Stimulated activated CD8-positive, alpha-beta memory T cell treated with anti-CD3 and anti-CD28 coated beads, Interleukin-4, amount 100 ng/mL, for 1 hour (primary cell): ENCODE results near the gene CAMKV.
"Not testable (repeated sequence)": the region's sequence is repeated elsewhere in the genome, so short reads cannot be mapped to it uniquely, and the experiment has no call there.

Source experiments
- DNase-seq, 2 donors: peaks; one replicate each; pipeline ENCODE4 v3.0.0-alpha.2; 2020; ENCODE audit warnings: low read depth in 2 of 2, low spot score in 1 of 2

CAMKV gene

GRCh38 chr3:49856181-49857005, 13.3 kb downstream of the CAMKV start, which contains the start of gene TRAIP:
Gene TRAIP (minus strand): TSS chr3:49856564. CDS start chr3:49856453, 111 bp downstream.
- DNase-seq = peak; percentile 84 to 89

GRCh38 chr3:49855662-49856061, 14.0 kb downstream of the CAMKV start:
- DNase-seq = no peak

DNA sequence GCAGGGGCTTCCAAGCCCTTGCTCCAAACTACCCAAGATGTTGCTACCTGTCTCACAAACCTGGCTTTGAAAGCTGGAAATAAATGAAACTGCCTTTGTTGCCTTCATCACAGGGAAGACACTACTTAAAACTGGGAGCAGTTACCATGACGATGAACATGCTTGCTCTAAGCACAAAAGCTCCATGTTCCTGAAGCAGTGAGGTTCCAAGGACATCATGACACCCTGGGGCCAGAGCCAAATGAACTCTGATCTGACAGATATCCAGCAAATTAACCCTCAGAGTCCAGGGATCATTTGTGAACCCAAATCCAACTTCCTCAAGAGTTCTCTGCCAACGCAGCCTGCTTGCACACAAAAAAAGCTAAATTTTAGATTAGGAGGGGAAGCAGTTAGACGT, 24.0 kb downstream of the CAMKV start:
- DNase-seq = no peak

DNA sequence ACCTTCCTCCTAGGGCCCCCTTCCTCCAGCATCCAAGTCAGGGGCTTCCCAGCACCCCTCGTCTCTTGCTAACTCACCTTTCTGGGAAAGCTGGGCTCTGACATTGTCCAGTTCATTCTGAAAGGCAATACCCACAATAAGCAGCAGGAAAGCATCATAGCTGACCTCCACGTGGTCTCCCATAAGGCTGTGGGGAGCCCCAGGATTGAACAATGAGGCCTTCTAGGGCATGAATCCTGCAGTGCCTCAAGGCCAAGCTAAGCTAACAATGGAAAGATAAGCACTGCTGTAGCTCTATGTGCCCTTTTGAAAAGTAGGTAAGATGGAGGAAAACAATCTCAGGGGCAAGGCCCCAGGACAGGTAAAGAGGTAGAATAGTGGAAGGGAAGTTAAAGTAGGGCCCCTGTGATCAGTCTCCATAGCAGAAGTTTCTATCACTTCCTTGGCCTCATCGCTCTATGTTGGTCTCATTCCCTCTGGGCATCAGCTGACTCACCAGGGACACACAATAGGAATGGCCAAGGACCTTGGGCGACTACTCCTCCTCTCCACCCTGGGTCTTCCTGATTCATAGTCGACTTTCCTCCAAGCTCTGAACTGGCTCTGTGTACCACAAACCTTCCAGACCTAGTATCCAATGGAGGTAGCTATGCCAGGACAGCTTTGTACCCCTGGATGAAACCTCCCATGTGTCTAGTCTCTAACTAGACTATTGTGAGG, 25.1 kb downstream of the CAMKV start:
- DNase-seq = no peak

GRCh38 chr3:49842843-49843517, 26.7 kb downstream of the CAMKV start:
- no peak for DNase-seq

DNA sequence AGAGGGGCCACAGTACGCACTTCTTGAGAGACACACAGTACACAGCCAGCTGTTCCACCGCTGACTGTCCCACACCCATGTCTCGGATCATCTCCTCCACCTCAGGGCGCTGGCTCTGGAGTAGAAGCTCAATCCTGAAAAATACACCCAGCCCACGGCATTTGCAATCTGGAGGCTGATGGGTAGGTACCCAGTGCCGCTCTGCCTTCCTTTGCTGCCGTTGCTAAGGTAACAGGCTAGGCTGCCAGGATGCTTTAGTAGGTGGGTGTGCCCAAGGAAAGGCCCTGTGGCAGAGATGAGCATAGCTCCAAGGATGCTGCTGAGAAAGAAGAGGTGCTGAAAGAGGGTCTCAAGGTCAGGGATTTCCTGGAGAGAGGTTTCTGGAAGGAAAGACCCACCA, 27.9 kb downstream of the CAMKV start:
- DNase-seq = no peak

DNA sequence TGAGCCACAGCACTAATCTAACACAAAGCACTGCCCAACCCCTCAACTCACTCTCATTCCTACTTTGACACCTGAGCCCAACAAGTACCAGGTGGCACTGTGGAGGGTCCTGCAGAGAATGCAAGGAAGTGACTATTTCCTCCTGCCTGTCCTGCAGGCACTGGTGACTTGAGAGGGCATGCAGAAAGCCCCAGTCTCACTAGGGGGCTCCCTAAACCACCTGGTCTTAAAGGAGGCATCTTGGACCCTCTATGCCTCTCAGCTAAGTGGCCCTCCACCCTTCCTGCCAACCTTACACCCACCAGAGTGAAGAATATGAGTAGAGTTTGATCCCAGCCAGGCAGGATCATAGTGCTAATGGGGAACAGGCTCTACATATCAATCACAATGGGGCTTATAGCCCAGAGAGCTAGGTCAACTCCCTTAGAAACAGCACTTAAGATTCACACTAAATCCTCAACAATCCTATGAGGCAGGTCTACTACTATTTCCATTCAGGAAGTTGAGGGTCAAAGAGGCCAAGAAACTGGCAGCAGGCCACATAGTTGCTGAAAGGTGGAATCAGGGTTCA, 28.5 kb downstream of the CAMKV start:
- DNase-seq = no peak

DNA sequence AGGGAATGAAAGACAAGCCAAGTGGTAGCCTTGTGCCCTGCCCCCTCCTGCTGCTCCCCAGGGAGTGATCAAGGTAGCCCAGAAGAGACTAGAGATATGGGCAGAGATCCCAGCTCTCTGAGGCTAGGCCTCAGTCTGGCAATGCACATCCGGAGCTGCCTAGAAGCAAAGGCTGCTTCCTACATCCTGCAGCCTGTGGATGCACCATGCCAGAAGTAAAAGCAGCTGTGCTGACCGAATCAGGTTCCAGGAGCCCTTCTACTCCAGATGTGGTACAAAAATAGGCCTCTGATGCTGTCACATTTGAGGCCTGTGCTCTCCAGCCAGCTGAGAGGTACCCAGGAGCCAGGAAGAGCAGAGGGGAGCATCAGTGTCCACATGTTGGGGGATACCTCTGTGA, 29.3 kb downstream of the CAMKV start:
- DNase-seq = no peak

DNA sequence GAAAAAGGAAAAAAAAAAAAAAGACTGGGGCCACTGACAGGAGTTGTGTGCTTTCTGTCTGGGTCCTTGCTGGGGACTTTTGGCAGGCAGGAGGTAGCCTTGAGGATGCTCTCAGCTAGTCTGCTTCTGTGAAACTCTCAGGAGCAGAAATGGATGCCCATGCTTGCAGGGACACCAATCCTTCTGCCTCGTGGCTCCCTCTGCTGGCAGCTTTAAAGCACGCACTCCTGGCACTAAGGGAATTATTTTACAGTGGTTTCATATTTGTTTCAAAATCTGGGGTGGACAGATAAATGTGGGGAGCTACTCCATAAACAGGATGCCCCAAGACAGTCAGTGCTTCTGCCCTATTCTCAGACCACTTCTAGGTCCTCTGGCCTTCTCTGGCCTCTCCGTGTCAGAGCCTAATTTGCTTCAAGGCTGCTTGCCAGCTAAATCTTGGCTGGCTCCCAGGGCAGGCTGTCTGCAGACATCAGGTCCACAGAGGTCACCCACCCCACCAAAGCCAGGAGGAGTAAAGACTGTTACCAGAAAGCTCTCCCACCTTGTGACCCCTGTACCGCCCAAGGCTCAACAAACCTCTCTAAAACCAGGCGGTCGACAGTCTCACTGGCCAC, 30.4 kb downstream of the CAMKV start:
- peak; percentile 60 to 72 for DNase-seq

GRCh38 chr3:49831341-49831740, 38.4 kb downstream of the CAMKV start:
- DNase-seq = no peak

DNA sequence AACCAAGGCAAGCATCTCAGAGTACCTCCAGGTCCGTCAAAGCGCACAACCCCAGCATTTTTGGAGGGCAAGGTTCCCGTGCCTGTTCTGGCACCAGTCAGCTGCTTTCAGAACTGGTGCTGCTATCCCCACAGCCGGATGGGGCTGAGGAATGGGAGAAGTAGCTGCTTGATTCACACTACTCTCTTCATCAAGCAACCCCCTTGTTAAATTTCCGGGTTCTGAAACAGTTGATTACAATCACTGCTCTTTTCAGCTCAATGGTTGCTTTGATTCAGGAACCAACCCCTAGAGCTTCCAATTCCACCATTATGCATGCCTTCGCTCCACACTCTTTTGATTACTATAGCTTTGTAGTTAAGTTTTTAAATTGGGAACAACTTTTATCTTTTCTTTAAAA, 43.7 kb downstream of the CAMKV start:
- DNase-seq = no peak

DNA sequence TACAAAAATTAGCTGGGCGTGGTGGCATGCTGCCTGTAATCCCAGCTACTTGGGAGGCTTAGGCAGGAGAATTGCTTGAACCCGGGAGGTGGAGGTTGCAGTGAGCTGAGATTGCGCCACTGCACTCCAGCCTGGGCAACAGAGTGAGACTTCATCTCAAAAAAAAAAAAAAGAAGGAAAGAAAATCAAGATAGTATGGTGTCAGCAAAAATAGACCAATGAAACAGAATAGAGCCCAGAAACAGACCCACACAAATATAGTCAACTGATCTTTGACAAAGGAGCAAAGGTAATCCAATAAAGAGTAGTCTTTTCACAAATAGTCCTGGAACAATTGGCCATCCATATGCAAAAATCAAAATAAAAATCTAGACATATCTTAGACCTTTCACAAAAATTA, 46.6 kb downstream of the CAMKV start:
- DNase-seq = not testable (repeated sequence)

- no peak for DNase-seq
Measured at GRCh38 chr3:49813497-49814174, 56.1 kb downstream of the CAMKV start, which contains the start of gene UBA7. Gene UBA7 (minus strand): TSS chr3:49813953. CDS start chr3:49813787, 166 bp downstream.

DNA sequence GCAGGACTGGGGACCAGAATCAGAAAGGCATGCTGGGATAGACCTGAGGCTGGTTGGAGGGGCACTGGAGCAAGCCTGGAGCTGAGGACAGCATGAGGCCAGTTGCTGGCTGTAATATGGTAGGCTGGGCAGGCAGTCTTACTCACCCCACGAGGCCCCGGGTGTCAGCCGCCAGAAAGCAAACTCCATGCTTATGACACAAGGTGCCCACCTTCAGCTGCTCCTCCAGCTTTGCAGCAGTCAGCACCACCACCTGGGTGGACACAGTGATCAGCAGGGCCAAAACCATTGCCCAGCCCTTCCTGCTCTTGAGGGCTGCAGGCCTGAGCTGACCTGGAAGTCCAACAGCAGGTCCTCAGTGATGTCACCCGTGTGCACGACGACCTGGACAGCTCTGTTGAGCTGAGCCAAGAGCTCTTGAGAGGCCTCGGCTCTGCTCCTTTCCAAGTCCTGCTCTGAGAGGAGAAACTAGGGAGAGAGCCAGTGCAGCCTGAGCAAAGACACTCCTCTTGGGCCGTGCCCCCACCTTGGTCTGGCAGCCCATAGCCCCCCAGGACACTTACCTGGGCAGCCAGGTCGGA, 56.7 kb downstream of the CAMKV start:
- DNase-seq = no peak
